Measurements from ENCODE around the gene PSAT1. TPM values are rescaled to one million over a fixed set of nuclear protein-coding genes. Genes with fewer than 3 reads are reported as not detected.

The PSAT1 gene
- polyA plus RNA-seq, 3 donors = 0.05 to 4.7 (median 0.11) TPM

DNA sequence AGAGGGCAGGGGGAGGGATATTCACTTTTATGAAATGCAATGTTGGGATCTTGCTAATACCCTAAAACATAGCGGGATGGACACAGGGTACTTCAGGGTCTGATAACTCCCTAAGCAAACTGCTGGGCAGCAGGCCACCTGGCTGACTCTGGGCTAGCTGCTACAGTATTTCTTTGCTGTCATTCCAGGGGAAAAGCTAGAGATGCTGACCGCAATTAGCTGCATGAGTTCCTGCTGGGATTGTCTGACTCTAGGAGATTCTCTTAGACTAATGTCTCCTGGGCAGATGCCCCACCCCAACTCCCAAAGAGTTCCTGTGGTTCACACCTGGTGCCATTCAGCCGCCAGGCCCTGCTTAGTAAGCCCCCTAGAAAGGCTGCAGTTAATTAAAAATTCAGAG, 69.9 kb downstream of the PSAT1 start:
- H3K27ac ChIP-seq (ENCODE audit: low read depth in 1 of 2, low read length in 2 of 2) = no peak overlapping the region
- no peak overlapping the region for H2AFZ ChIP-seq (ENCODE audit: insufficient read depth, low read depth, low read length, poor library complexity, severe bottlenecking)
- H3K4me3 ChIP-seq (replicated peaks in 1 of 3; ENCODE audit: low read depth in 2 of 3, low read length in 3 of 3) = no peak overlapping the region
- H3K79me2 ChIP-seq (ENCODE audit: insufficient read depth, low read length) = no peaks in the 10 kb centered on the region
- no peaks in the 10 kb centered on the region for H4K20me1 ChIP-seq (ENCODE audit: insufficient read depth, low read length)
- H3K27me3 ChIP-seq (ENCODE audit: control insufficient read depth in 2 of 2, insufficient read depth in 2 of 2, low read length in 2 of 2) = no peaks in the 10 kb centered on the region
- no peak overlapping the region for H3K9ac ChIP-seq (ENCODE audit: insufficient read depth, low read length, poor library complexity, severe bottlenecking)
- H3K4me3 Mint-ChIP-seq = no peak overlapping the region
- no peaks in the 10 kb centered on the region for H3K36me3 Mint-ChIP-seq
- H3K4me1 Mint-ChIP-seq = peaks cover 16% of the 10 kb centered on the region
- no peaks in the 10 kb centered on the region for H3K4me1 ChIP-seq (ENCODE audit: control insufficient read depth in 1 of 2, insufficient read depth in 2 of 2, low read length in 2 of 2)
- no peak for DNase-seq
- H3K4me2 ChIP-seq (replicated peaks; ENCODE audit: extremely low read depth, low read length, poor library complexity, severe bottlenecking) = no peak overlapping the region
- H3K27ac Mint-ChIP-seq = no peak overlapping the region
- H3K9me3 Mint-ChIP-seq = peaks cover 0 to 3% (median 0%) of the 10 kb centered on the region in 7 donors
- TF ChIP-seq, protein P1, sequence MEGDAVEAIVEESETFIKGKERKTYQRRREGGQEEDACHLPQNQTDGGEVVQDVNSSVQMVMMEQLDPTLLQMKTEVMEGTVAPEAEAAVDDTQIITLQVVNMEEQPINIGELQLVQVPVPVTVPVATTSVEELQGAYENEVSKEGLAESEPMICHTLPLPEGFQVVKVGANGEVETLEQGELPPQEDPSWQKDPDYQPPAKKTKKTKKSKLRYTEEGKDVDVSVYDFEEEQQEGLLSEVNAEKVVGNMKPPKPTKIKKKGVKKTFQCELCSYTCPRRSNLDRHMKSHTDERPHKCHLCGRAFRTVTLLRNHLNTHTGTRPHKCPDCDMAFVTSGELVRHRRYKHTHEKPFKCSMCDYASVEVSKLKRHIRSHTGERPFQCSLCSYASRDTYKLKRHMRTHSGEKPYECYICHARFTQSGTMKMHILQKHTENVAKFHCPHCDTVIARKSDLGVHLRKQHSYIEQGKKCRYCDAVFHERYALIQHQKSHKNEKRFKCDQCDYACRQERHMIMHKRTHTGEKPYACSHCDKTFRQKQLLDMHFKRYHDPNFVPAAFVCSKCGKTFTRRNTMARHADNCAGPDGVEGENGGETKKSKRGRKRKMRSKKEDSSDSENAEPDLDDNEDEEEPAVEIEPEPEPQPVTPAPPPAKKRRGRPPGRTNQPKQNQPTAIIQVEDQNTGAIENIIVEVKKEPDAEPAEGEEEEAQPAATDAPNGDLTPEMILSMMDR (IDR thresholded peaks at IDR 0.05) = no peak
- intact Hi-C loops (cut with micrococcal nuclease) = no loop called here
- H3K9me3 ChIP-seq (replicated peaks in 1 of 2; ENCODE audit: control insufficient read depth in 1 of 2, insufficient read depth in 1 of 2, low read length in 2 of 2) = no peaks in the 10 kb centered on the region
- no peaks in the 10 kb centered on the region for H3K36me3 ChIP-seq (replicated peaks in 1 of 2; ENCODE audit: control insufficient read depth in 1 of 2, insufficient read depth in 2 of 2, low read length in 2 of 2)
- WGBS (ENCODE audit: insufficient coverage) = 89% methylated on average over 3 of the region's 3 CpGs
- peaks cover under 1 to 2% (median 1%) of the 10 kb centered on the region in 3 donors for H3K27me3 Mint-ChIP-seq (ENCODE audit: low read depth in 3 of 3)

DNA sequence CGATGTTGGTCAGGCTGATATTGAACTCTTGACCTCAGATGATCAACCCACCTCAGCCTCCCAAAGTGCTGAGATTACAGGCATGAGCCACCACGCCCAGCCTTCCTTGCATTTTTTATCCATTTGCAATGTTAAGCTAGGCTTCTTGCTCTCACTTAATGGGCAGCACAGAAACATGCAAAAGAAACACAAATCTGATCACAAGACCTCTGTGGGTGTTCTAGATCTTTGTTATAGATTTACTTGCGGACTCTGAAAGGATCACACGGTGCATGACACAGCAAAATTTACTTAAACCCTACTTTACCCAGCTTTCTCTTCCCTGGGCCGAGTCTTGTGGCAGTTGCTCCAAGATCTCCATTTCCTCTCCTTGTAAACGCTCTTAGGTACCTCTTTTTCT, 71.3 kb downstream of the PSAT1 start:
- Mint-ChIP-seq H3K36me3 (no peaks in the 10 kb centered on the region), H3K4me3 (no peak overlapping the region), H3K27me3 (ENCODE audit: low read depth in 3 of 3) (peaks cover 4 to 5% (median 4%) of the 10 kb centered on the region in 3 donors), H3K27ac (no peak overlapping the region), H3K9me3 (peaks cover 0 to 3% (median 0%) of the 10 kb centered on the region in 7 donors), H3K4me1 (peaks cover 18% of the 10 kb centered on the region)
- no peaks in the 10 kb centered on the region for H3K9me3 ChIP-seq (replicated peaks in 1 of 2; ENCODE audit: control insufficient read depth in 1 of 2, insufficient read depth in 1 of 2, low read length in 2 of 2)
- no peak overlapping the region for H3K9ac ChIP-seq (ENCODE audit: insufficient read depth, low read length, poor library complexity, severe bottlenecking)
- H3K27me3 ChIP-seq (ENCODE audit: control insufficient read depth in 2 of 2, insufficient read depth in 2 of 2, low read length in 2 of 2) = no peaks in the 10 kb centered on the region
- WGBS (ENCODE audit: insufficient coverage) = 25% methylated on average over 2 of the region's 6 CpGs
- H4K20me1 ChIP-seq (ENCODE audit: insufficient read depth, low read length) = no peaks in the 10 kb centered on the region
- TF ChIP-seq, protein P1 (IDR thresholded peaks at IDR 0.05) = no peak
- H3K36me3 ChIP-seq (replicated peaks in 1 of 2; ENCODE audit: control insufficient read depth in 1 of 2, insufficient read depth in 2 of 2, low read length in 2 of 2) = no peaks in the 10 kb centered on the region
- no peaks in the 10 kb centered on the region for H3K4me1 ChIP-seq (ENCODE audit: control insufficient read depth in 1 of 2, insufficient read depth in 2 of 2, low read length in 2 of 2)
- no peak for DNase-seq
- H2AFZ ChIP-seq (ENCODE audit: insufficient read depth, low read depth, low read length, poor library complexity, severe bottlenecking) = no peak overlapping the region
- no peak overlapping the region for H3K27ac ChIP-seq (ENCODE audit: low read depth in 1 of 2, low read length in 2 of 2)
- H3K79me2 ChIP-seq (ENCODE audit: insufficient read depth, low read length) = no peaks in the 10 kb centered on the region
- no peak overlapping the region for H3K4me2 ChIP-seq (replicated peaks; ENCODE audit: extremely low read depth, low read length, poor library complexity, severe bottlenecking)
- intact Hi-C loops (cut with micrococcal nuclease) = no loop called here
- no peak overlapping the region for H3K4me3 ChIP-seq (replicated peaks in 1 of 3; ENCODE audit: low read depth in 2 of 3, low read length in 3 of 3)

Measured in CD14-positive monocyte (primary cell).